Neural cell (in vitro differentiated cells): ENCODE measurements around the gene WNT2B. TPM values are rescaled to one million over a fixed set of nuclear protein-coding genes. Genes with fewer than 3 reads are reported as not detected.

Experiments
- H2AFZ ChIP-seq: fragments of 200-600, 300-800 bp; sonication (generic), shearing (Covaris generic); 2 replicates; pipeline ENCODE4 v1.6.0; 2014; ENCODE audit warnings: low read depth, mild to moderate bottlenecking, antibody characterized with exemption, low read length, moderate library complexity
- H3F3A ChIP-seq: fragments of 200-600 bp; shearing (Covaris generic); 2 replicates; pipeline ENCODE4 v1.6.1; 2016; ENCODE audit warnings: mild to moderate bottlenecking, moderate library complexity, mixed read lengths, antibody characterized with exemption, low read length; ENCODE audit not compliant: insufficient read depth, poor library complexity, severe bottlenecking
- H3K27ac ChIP-seq: fragments of 200-600, 300-800 bp; sonication (generic), shearing (Covaris generic); 2 replicates; pipeline ENCODE4 v1.5.1; 2014; ENCODE audit warnings: mild to moderate bottlenecking, low read length, moderate library complexity
- H3K27me3 ChIP-seq: fragments of 300-800, 200-600 bp; sonication (generic), shearing (Covaris generic); 2 replicates; pipeline ENCODE4 v1.6.0; 2014; ENCODE audit warnings: mild to moderate bottlenecking, low read depth, low read length, moderate library complexity; ENCODE audit not compliant: insufficient read depth
- H3K36me3 ChIP-seq: fragments of 300-800, 200-600 bp; sonication (generic), shearing (Covaris generic); 2 replicates; pipeline ENCODE4 v1.5.1; 2014; ENCODE audit warnings: mild to moderate bottlenecking, antibody characterized with exemption, low read length, moderate library complexity; ENCODE audit not compliant: insufficient read depth
- H3K4me2 ChIP-seq: fragments of 300-800, 200-600 bp; sonication (generic), shearing (Covaris generic); 2 replicates; pipeline ENCODE4 v1.6.0; 2014; ENCODE audit warnings: mild to moderate bottlenecking, low read length
- H3K4me3 ChIP-seq: fragments of 300-800, 200-600 bp; sonication (generic), shearing (Covaris generic); 2 replicates; pipeline ENCODE4 v1.5.1; 2014; ENCODE audit warnings: mild to moderate bottlenecking, low read length, moderate library complexity
- H3K79me2 ChIP-seq: fragments of 200-600 bp; shearing (Covaris generic); replicated peaks from 2 replicates; pipeline ENCODE4 v1.6.0; 2014; ENCODE audit warnings: mild to moderate bottlenecking, low read length, moderate library complexity; ENCODE audit not compliant: insufficient read depth
- H3K9ac ChIP-seq: fragments of 300-800, 200-600 bp; sonication (generic), shearing (Covaris generic); 2 replicates; pipeline ENCODE4 v1.6.1; 2016; ENCODE audit warnings: mild to moderate bottlenecking, low read length, mixed read lengths
- H3K9me2 ChIP-seq: fragments of 200-600 bp; shearing (Covaris generic); 2 replicates; pipeline ENCODE4 v1.6.1; 2016; ENCODE audit warnings: mild to moderate bottlenecking, low read length, mixed read lengths; ENCODE audit not compliant: insufficient read depth
- H3K9me3 ChIP-seq: fragments of 200-600, 300-800 bp; sonication (generic), shearing (Covaris generic); 2 replicates; pipeline ENCODE4 v1.6.1; 2016; ENCODE audit warnings: mild to moderate bottlenecking, mixed run types, low read length, moderate library complexity, mixed read lengths
- H4K20me1 ChIP-seq: fragments of 200-600 bp; shearing (Covaris generic); 2 replicates; pipeline ENCODE4 v1.6.1; 2016; ENCODE audit warnings: mild to moderate bottlenecking, mixed run types; ENCODE audit not compliant: insufficient read depth
- EP300 ChIP-seq: fragments of 450-650 bp; conservative IDR thresholded peaks from 2 replicates; pipeline ENCODE4 v1.6.1; 2014; ENCODE audit warnings: antibody characterized with exemption, mild to moderate bottlenecking, moderate library complexity; ENCODE audit not compliant: poor library complexity, severe bottlenecking
- EZH2 ChIP-seq: fragments of 200-600, 300-800 bp; shearing (Covaris generic), sonication (generic); IDR thresholded peaks from 2 replicates; pipeline ENCODE4 v1.6.1; 2014; ENCODE audit warnings: antibody characterized with exemption, low read length, borderline replicate concordance, mild to moderate bottlenecking; ENCODE audit not compliant: insufficient read depth, poor library complexity, severe bottlenecking
- MXI1 ChIP-seq: fragments of 450-650 bp; conservative IDR thresholded peaks from 2 replicates; pipeline ENCODE4 v1.6.1; 2014; ENCODE audit warnings: antibody characterized with exemption, mild to moderate bottlenecking; ENCODE audit not compliant: poor library complexity, severe bottlenecking
- POLR2AphosphoS5 ChIP-seq: IDR thresholded peaks from 2 replicates; pipeline ENCODE4 v1.6.1; 2012
- RAD21 ChIP-seq: fragments of 450-650 bp; conservative IDR thresholded peaks from 2 replicates; pipeline ENCODE4 v1.6.1; 2014; ENCODE audit warnings: antibody characterized with exemption, mild to moderate bottlenecking, moderate library complexity
- REST ChIP-seq: IDR thresholded peaks from 2 replicates; pipeline ENCODE4 v1.6.1; 2012; ENCODE audit warnings: borderline replicate concordance
- SMC3 ChIP-seq: fragments of 450-650 bp; conservative IDR thresholded peaks from 2 replicates; pipeline ENCODE4 v1.6.1; 2014; ENCODE audit warnings: antibody characterized with exemption, mild to moderate bottlenecking, moderate library complexity; ENCODE audit not compliant: poor library complexity
- TAF1 ChIP-seq: IDR thresholded peaks from 2 replicates; pipeline ENCODE4 v1.6.1; 2012; ENCODE audit warnings: low read depth
- polyA plus RNA-seq: library from polyadenylated mRNA; depleted of rRNA; stranded (reverse); fragments of >200 nt; gene quantifications from 2 replicates; pipeline ENCODE4 v1.2.3, GENCODE V29; 2014
- TF ChIP-seq, protein P1 (sequence below): fragments of 450-650 bp; IDR thresholded peaks from 2 replicates; pipeline ENCODE4 v1.5.1; 2014; ENCODE audit warnings: antibody characterized with exemption, mild to moderate bottlenecking, moderate library complexity; ENCODE audit not compliant: poor library complexity, severe bottlenecking

Gene WNT2B
- polyA plus RNA-seq, 1 donor from 2014 or later: 3.1 TPM

DNA sequence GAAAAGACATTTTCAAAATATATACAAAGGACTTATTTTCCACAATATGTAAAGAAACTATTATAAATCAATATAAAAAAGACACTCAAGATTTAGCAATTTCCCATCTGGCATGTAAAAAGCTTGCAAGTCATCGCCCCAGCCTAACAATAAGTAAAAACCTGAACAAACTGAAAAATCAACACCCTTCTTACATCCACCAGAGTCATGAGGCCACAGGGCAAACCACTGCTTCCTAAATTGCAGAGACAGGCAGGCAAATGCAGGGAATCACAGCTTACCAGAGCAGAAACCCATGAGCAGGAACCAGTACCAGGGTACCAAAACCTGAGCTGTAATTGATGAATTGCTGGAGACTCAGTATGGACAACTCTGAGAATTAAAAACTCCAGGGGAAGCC, 16.7 kb upstream of the WNT2B start:
- no peak overlapping the region for H3K4me2 ChIP-seq
- H4K20me1 ChIP-seq: no peaks in the 10 kb centered on the region
- H3K36me3 ChIP-seq: no peaks in the 10 kb centered on the region
- H3K27ac ChIP-seq: no peak overlapping the region
- no peak overlapping the region for H3K9ac ChIP-seq
- no peaks in the 10 kb centered on the region for H3K9me3 ChIP-seq
- H3K79me2 ChIP-seq: no peaks in the 10 kb centered on the region
- H3K9me2 ChIP-seq: peaks cover 3% of the 10 kb centered on the region
- H2AFZ ChIP-seq: no peak overlapping the region
- H3F3A ChIP-seq: no peaks in the 10 kb centered on the region
- TF ChIP-seq, protein P1, sequence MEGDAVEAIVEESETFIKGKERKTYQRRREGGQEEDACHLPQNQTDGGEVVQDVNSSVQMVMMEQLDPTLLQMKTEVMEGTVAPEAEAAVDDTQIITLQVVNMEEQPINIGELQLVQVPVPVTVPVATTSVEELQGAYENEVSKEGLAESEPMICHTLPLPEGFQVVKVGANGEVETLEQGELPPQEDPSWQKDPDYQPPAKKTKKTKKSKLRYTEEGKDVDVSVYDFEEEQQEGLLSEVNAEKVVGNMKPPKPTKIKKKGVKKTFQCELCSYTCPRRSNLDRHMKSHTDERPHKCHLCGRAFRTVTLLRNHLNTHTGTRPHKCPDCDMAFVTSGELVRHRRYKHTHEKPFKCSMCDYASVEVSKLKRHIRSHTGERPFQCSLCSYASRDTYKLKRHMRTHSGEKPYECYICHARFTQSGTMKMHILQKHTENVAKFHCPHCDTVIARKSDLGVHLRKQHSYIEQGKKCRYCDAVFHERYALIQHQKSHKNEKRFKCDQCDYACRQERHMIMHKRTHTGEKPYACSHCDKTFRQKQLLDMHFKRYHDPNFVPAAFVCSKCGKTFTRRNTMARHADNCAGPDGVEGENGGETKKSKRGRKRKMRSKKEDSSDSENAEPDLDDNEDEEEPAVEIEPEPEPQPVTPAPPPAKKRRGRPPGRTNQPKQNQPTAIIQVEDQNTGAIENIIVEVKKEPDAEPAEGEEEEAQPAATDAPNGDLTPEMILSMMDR: no peak
- TF ChIP-seq RAD21 (no peak), EZH2 (no peak), MXI1 (no peak), SMC3 (no peak), EP300 (no peak), POLR2AphosphoS5 (no peak), TAF1 (no peak), REST (no peak)
- H3K27me3 ChIP-seq: no peaks in the 10 kb centered on the region
- no peak overlapping the region for H3K4me3 ChIP-seq

DNA sequence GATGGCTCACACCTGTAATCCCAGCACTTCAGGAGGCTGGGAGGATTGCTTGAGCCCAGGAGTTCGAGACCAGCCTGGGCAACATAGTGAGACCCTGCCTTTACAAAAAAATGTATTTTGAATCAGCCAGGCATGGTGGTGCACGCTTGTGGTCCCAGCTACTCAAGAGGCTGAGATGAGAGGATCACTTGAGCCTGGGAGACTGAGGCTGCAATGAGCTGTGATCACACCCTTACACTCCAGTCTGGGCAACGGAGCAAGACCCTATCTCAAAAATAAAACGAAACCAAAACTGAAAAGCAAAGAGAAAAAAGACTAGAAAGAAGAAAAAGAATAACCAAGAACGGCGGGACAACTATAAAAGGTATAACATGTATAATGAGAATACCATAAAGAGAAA, 15.4 kb upstream of the WNT2B start:
- Histone ChIP-seq H3K36me3 (no peaks in the 10 kb centered on the region), H3K9me2 (no peaks in the 10 kb centered on the region), H3K27ac (no peak overlapping the region), H2AFZ (no peak overlapping the region), H3K4me3 (no peak overlapping the region), H3F3A (no peaks in the 10 kb centered on the region), H3K9ac (no peak overlapping the region), H3K79me2 (no peaks in the 10 kb centered on the region), H3K9me3 (no peaks in the 10 kb centered on the region), H4K20me1 (no peaks in the 10 kb centered on the region), H3K4me2 (no peak overlapping the region), H3K27me3 (no peaks in the 10 kb centered on the region)
- TF ChIP-seq EP300 (no peak), SMC3 (no peak), POLR2AphosphoS5 (no peak), RAD21 (no peak), EZH2 (no peak), REST (no peak), MXI1 (no peak), TAF1 (no peak)
- TF ChIP-seq, protein P1: no peak
